K562 (cell line): ENCODE results near the gene ASIC3. TPM values are rescaled to one million over a fixed set of nuclear protein-coding genes. Genes with fewer than 3 reads are reported as not detected.

Source experiments
- ATAC-seq: fragments of 200-7000 bp; cut with Tn5 transposase; 3 replicates; pipeline ENCODE4 v1.9.1; 2020; ENCODE audit warnings: moderate library complexity
- BruUV-seq: library from RNA; stranded (reverse); fragments of 400-500 nt; replicated peaks from 2 replicates; lab custom pipeline; 2021; lab: Mats Ljungman, UMichigan
- CTCF ChIA-PET: fragments of 300-600 bp; formaldehyde crosslinking; extraction: SDS; loops from one replicate; lab custom pipeline; 2021; ENCODE audit warnings: low intra/inter-chr PET ratio; lab: Yijun Ruan, JAX
- POLR2A ChIA-PET: fragments of 300-600, 350-650 bp; sonication (Branson Sonifier 250); formaldehyde crosslinking; extraction: SDS; loops from one replicate; lab custom pipeline; 2021; ENCODE audit warnings: antibody characterized with exemption, inconsistent platforms; lab: Yijun Ruan, JAX
- DNase-seq, 4 experiments: peaks; one replicate each; pipeline versions ENCODE4 v3.0.0 to v3.0.0-alpha.2; 2011 to 2018; ENCODE audit warnings: low spot score in 3 of 4, mixed read lengths in 3 of 4; ENCODE audit errors: extremely low read depth in 1 of 4
- FAIRE-seq: peaks from 2 replicates; lab custom pipeline; 2011; peaks lifted over from hg19 to GRCh38; lab: Jason Lieb, UNC
- H2AFZ ChIP-seq: 2 replicates; pipeline ENCODE4 v1.6.0; 2011; ENCODE audit warnings: low read depth, low read length, control low read depth, inconsistent platforms
- H3K27ac ChIP-seq: fragments of 200-600 bp; 3 replicates; pipeline ENCODE4 v1.8.0; 2011; ENCODE audit warnings: low read depth, mild to moderate bottlenecking, control low read depth, inconsistent platforms, low read length, moderate library complexity, mixed read lengths; ENCODE audit errors: extremely low read depth
- H3K27me3 ChIP-seq, 2 experiments: fragments of 300-600 bp in 1 of 2; 2 replicates in 1 of 2; 3 replicates in 1 of 2; pipeline versions ENCODE4 v1.6.0 to v1.8.0; 2011; ENCODE audit warnings: inconsistent platforms in 2 of 2, low read length in 2 of 2, mild to moderate bottlenecking in 1 of 2, mixed read lengths in 1 of 2, moderate library complexity in 1 of 2; ENCODE audit not compliant: control insufficient read depth in 2 of 2, insufficient read depth in 2 of 2
- H3K36me3 ChIP-seq: fragments of 300-600 bp; 3 replicates; pipeline ENCODE4 v1.8.0; 2011; ENCODE audit warnings: mild to moderate bottlenecking, low read length, inconsistent platforms; ENCODE audit not compliant: control insufficient read depth, insufficient read depth
- H3K4me1 ChIP-seq, 2 experiments: fragments of 200-600 bp in 1 of 2; replicated peaks in 1 of 2; 2 replicates in 1 of 2; 3 replicates in 1 of 2; pipeline versions ENCODE4 v1.5.1 to v1.8.0; 2011; ENCODE audit warnings: inconsistent platforms in 2 of 2, low read length in 2 of 2, mild to moderate bottlenecking in 1 of 2, mixed read lengths in 1 of 2, moderate library complexity in 1 of 2; ENCODE audit not compliant: control insufficient read depth in 2 of 2, insufficient read depth in 2 of 2
- H3K4me2 ChIP-seq: 2 replicates; pipeline ENCODE4 v1.6.1; 2011; ENCODE audit warnings: low read length, control low read depth, inconsistent platforms, mixed read lengths; ENCODE audit not compliant: insufficient read depth
- H3K4me3 ChIP-seq: fragments of 200-600 bp; sonication (generic), shearing (Covaris generic); 2 replicates; pipeline ENCODE4 v1.5.1; 2016; ENCODE audit warnings: control low read depth, inconsistent platforms
- H3K79me2 ChIP-seq: fragments of 200-600 bp; 3 replicates; pipeline ENCODE4 v1.8.0; 2011; ENCODE audit warnings: low read length, inconsistent platforms; ENCODE audit not compliant: control insufficient read depth, insufficient read depth
- H3K9ac ChIP-seq, 2 experiments: 2 replicates each; pipeline versions ENCODE4 v1.6.0 to v1.6.1; 2011; ENCODE audit warnings: low read depth in 2 of 2, low read length in 2 of 2, control low read depth in 1 of 2, inconsistent platforms in 1 of 2, mild to moderate bottlenecking in 1 of 2, mixed read lengths in 1 of 2; ENCODE audit not compliant: insufficient read depth in 1 of 2
- H3K9me1 ChIP-seq: one replicate; pipeline ENCODE4 v1.6.0; 2011; ENCODE audit warnings: inconsistent platforms, mild to moderate bottlenecking, low read length, moderate library complexity; ENCODE audit not compliant: control insufficient read depth, insufficient read depth
- H3K9me3 ChIP-seq: replicated peaks from 2 replicates; pipeline ENCODE4 v1.5.1; 2011; ENCODE audit warnings: low read depth, low read length, inconsistent platforms; ENCODE audit not compliant: control insufficient read depth, insufficient read depth
- H4K20me1 ChIP-seq: replicated peaks from 2 replicates; pipeline ENCODE4 v1.6.1; 2011; ENCODE audit warnings: low read length, inconsistent platforms, mixed read lengths; ENCODE audit not compliant: control insufficient read depth, insufficient read depth
- ATF7 ChIP-seq: fragments of 450-650 bp; IDR thresholded peaks from 2 replicates; pipeline ENCODE4 v1.7.1; 2014; ENCODE audit warnings: mild to moderate bottlenecking, moderate library complexity
- CBFA2T3 ChIP-seq: fragments of 450-650 bp; IDR thresholded peaks from 2 replicates; pipeline ENCODE4 v1.6.1; 2017
- CBFB ChIP-seq: sonication (generic); formaldehyde crosslinking; IDR thresholded peaks from 2 replicates; pipeline ENCODE4 v1.4.0; 2020; ENCODE audit warnings: mild to moderate bottlenecking, missing genetic modification reagents
- HSF4 ChIP-seq: fragments of 250-450 bp; sonication (Bioruptor Pico); IDR thresholded peaks from 2 replicates; pipeline ENCODE4 v2.1.2; 2022; ENCODE audit warnings: mild to moderate bottlenecking, moderate library complexity, borderline replicate concordance
- IFI16 ChIP-seq: fragments of 250-450 bp; sonication (Bioruptor Pico); IDR thresholded peaks from 2 replicates; pipeline ENCODE4 v2.1.2; 2022; ENCODE audit warnings: mild to moderate bottlenecking, inconsistent platforms
- JUND ChIP-seq, 2 experiments: IDR thresholded peaks; 2 replicates in 1 of 2; 3 replicates in 1 of 2; pipeline ENCODE4 v1.6.1; 2011; ENCODE audit warnings: borderline replicate concordance in 2 of 2, low read depth in 2 of 2, low read length in 2 of 2, improper control_type of control experiment in 1 of 2, missing biosample characterization in 1 of 2, missing genetic modification characterization in 1 of 2, missing genetic modification reagents in 1 of 2
- KDM2B ChIP-seq: fragments of 250-450 bp; sonication (Bioruptor Pico); IDR thresholded peaks from 2 replicates; pipeline ENCODE4 v1.8.0; 2021; ENCODE audit warnings: mild to moderate bottlenecking, moderate library complexity
- POLR3G ChIP-seq: IDR thresholded peaks from 2 replicates; pipeline ENCODE4 v1.6.1; 2011; ENCODE audit not compliant: insufficient read length, insufficient replicate concordance; ENCODE audit errors: extremely low read depth
- POU5F1 ChIP-seq: fragments of 150-350 bp; IDR thresholded peaks from 2 replicates; pipeline ENCODE4 v1.6.1; 2014; ENCODE audit warnings: borderline replicate concordance, low read length, low read depth, mild to moderate bottlenecking; ENCODE audit not compliant: partially characterized antibody
- RBM22 ChIP-seq: fragments of 200-400 bp; formaldehyde crosslinking; IDR thresholded peaks from 2 replicates; pipeline ENCODE4 v1.6.1; 2018; ENCODE audit warnings: low read length, low read depth; ENCODE audit not compliant: poor library complexity, severe bottlenecking
- RCOR1 ChIP-seq, 2 experiments: IDR thresholded peaks; 2 replicates each; pipeline ENCODE4 v1.6.1; 2012; ENCODE audit warnings: low read depth in 2 of 2, low read length in 2 of 2, borderline replicate concordance in 1 of 2, improper control_type of control experiment in 1 of 2
- SAP30 ChIP-seq: fragments of 200-600 bp; sonication (generic); IDR thresholded peaks from 2 replicates; pipeline ENCODE4 v1.6.1; 2012; ENCODE audit warnings: borderline replicate concordance, low read depth, mild to moderate bottlenecking, moderate library complexity, low read length, control low read depth, inconsistent platforms; ENCODE audit not compliant: insufficient read depth, poor library complexity, severe bottlenecking
- SP1 ChIP-seq: sonication (generic); formaldehyde crosslinking; IDR thresholded peaks from 2 replicates; pipeline ENCODE4 v1.8.1; 2022; ENCODE audit warnings: mild to moderate bottlenecking, missing genetic modification reagents
- TCFL5 ChIP-seq: fragments of 250-450 bp; sonication (Bioruptor Pico); conservative IDR thresholded peaks from 2 replicates; pipeline ENCODE4 v1.6.1; 2021; ENCODE audit warnings: mild to moderate bottlenecking, moderate library complexity, matching md5 sums
- TFAM ChIP-seq: fragments of 250-450 bp; sonication (Bioruptor Pico); conservative IDR thresholded peaks from 2 replicates; pipeline ENCODE4 v1.5.0; 2021; ENCODE audit warnings: mild to moderate bottlenecking, moderate library complexity
- ZNF121 ChIP-seq: sonication (generic); formaldehyde crosslinking; conservative IDR thresholded peaks from 2 replicates; pipeline ENCODE4 v1.8.0; 2022; ENCODE audit warnings: missing genetic modification reagents
- ZNF785 ChIP-seq: fragments of 250-450 bp; sonication (Bioruptor Pico); IDR thresholded peaks from 2 replicates; pipeline ENCODE4 v1.4.0; 2020; ENCODE audit warnings: mild to moderate bottlenecking
- WGBS: fragments of 100-300 bp; shearing (Covaris generic); methylation state at CpG from one replicate; pipeline ENCODE4 v1.1.6; 2016; ENCODE audit warnings: low coverage, mixed read lengths; ENCODE audit not compliant: insufficient coverage; ENCODE audit errors: missing lambda C conversion rate; 5-methylcytosine and 5-hydroxymethylcytosine counted together
- in situ Hi-C: fragments of 300-500 bp; cut with MboI; formaldehyde crosslinking; loops from 4 replicates; pipeline ENCODE4 v1.15.0; 2018; ENCODE audit warnings: inconsistent platforms, mixed read lengths
- intact Hi-C: fragments of 100-400 bp; cut with micrococcal nuclease; formaldehyde crosslinking; loops from 2 replicates; pipeline ENCODE4 v1.14.2; 2022
- polyA plus RNA-seq, 8 experiments: library from polyadenylated mRNA; depleted of rRNA in 4 of 8; stranded (reverse) in 5 of 8; unstranded in 3 of 8; fragments of >200 nt; fragmentation: Nextera tagmentation in 2 of 8; fragmentation: Illumina TruSeq in 1 of 8; extraction: Ambion mirVana in 2 of 8; extraction: Trizol in 1 of 8; gene quantifications; 2 replicates each; pipeline versions ENCODE4 v1.2.1 to v1.2.3, GENCODE V29; 2011 to 2014; ENCODE audit warnings: inconsistent platforms in 1 of 8, missing spikeins in 1 of 8
- total RNA-seq, 7 experiments: library from RNA; depleted of rRNA in 6 of 7; stranded (reverse); fragments of >200 nt in 6 of 7; fragmentation: Illumina TruSeq in 2 of 7; extraction: Trizol in 2 of 7; gene quantifications; 2 replicates each; pipeline versions ENCODE4 v1.2.1 to v1.2.3, GENCODE V29; 2011 to 2021; ENCODE audit warnings: low replicate concordance in 1 of 7
- TF ChIP-seq, protein P1 (sequence below): fragments of 250-450 bp; sonication (Bioruptor Pico); IDR thresholded peaks from 2 replicates; pipeline ENCODE4 v1.8.0; 2021; ENCODE audit warnings: borderline replicate concordance, mild to moderate bottlenecking, moderate library complexity; ENCODE audit not compliant: poor library complexity, severe bottlenecking
- TF ChIP-seq, protein P2 (sequence below): sonication (generic); formaldehyde crosslinking; IDR thresholded peaks from 2 replicates; pipeline ENCODE4 v1.9.0; 2022; ENCODE audit warnings: mild to moderate bottlenecking, missing genetic modification reagents
- TF ChIP-seq, protein P3 (sequence below): fragments of 250-450 bp; sonication (Bioruptor Pico); IDR thresholded peaks from 2 replicates; pipeline ENCODE4 v1.5.0; 2022; ENCODE audit warnings: mild to moderate bottlenecking

Gene ASIC3
- total and polyA plus RNA-seq, 9 of the 15 experiments (the other 6 are each of a cell fraction or from before 2014, with no cell fraction given), result 0.11 to 5.0 (median 0.87) TPM

DNA sequence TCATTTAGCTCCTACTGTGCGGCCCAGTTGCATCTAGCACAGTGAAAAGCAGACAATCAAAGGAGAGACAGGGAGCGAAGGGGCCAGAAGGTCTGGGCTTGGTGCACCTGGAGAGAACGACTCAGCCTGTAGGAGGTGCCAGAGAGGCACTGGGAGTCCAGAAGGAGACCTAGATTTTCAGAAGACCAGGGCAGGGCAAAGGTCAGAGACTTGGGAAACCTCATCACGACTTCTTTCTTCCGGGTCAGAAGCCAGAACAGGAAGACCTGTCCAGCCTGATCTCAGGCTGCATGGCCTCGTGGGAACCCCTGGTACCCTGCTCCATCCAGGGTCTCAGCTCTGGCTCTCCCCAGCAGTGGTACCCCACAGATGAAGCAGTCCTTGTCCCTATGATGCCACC, 43.1 kb downstream of the ASIC3 start:
- H3K79me2 ChIP-seq, result peaks cover 95% of the 10 kb centered on the region
- H3K9me3 ChIP-seq, result no peaks in the 10 kb centered on the region
- peak; percentile 74 to 89 (median 78) for DNase-seq
- no peak overlapping the region for H2AFZ ChIP-seq
- H4K20me1 ChIP-seq, result peaks cover 60% of the 10 kb centered on the region
- no peak overlapping the region for H3K4me2 ChIP-seq
- CTCF ChIA-PET, result interaction anchor here (2.2 kb wide), 1 partner anchor 20 kb away, joined by 7 read pairs; no protein-coding TSS in a partner anchor
- peaks cover 9% of the 10 kb centered on the region for H3K9me1 ChIP-seq
- peaks cover 81% of the 10 kb centered on the region; the same call in 2 of the 3 replicates for H3K36me3 ChIP-seq
- intact Hi-C loops (loop anchor here (2.0 to 10.0 kb wide), 2 partner anchors 17 to 307 kb away; no protein-coding TSS in a partner anchor), in situ Hi-C loops (no loop called here)
- FAIRE-seq, result peak; percentile 92
- H3K27ac ChIP-seq, result no peak overlapping the region
- POLR2A ChIA-PET, result interaction anchor here (4.4 kb wide), 1 partner anchor 13 kb away, joined by 31 read pairs; no protein-coding TSS in a partner anchor
- H3K4me1 ChIP-seq, result peaks cover 21 to 54% of the 10 kb centered on the region in 2 experiments
- H3K27me3 ChIP-seq, result no peaks in the 10 kb centered on the region
- 0 out of 4 replicates have a peak overlapping the region, but pooled peaks of 1 of the 2 experiments have one; percentile 3 for H3K9ac ChIP-seq
- H3K4me3 ChIP-seq, result no peak overlapping the region
- BruUV-seq, result no TSS peak
- WGBS, result 38% methylated on average over 6 of the region's 6 CpGs
- peak; percentile 71 for ATAC-seq
- TF ChIP-seq, protein P1, sequence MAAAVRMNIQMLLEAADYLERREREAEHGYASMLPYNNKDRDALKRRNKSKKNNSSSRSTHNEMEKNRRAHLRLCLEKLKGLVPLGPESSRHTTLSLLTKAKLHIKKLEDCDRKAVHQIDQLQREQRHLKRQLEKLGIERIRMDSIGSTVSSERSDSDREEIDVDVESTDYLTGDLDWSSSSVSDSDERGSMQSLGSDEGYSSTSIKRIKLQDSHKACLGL (CRISPR knock-in tag), result no peak
- TF ChIP-seq ZNF121 (no peak), CBFA2T3 (peak; percentile 28; the same call in 1 of the 2 replicates), RCOR1 (IDR thresholded peaks at IDR 0.05; ENCODE audit: borderline replicate concordance in 1 of 2, low read depth in 2 of 2, low read length in 2 of 2) (peak; percentile 52 to 74; a peak in 3 of 4 replicates), SP1 (no peak), JUND (IDR thresholded peaks at IDR 0.05; ENCODE audit: borderline replicate concordance, low read depth, low read length) (0 out of 2 replicates have a peak, but pooled peaks have one; percentile 13), JUND (tag; IDR thresholded peaks at IDR 0.05; ENCODE audit: borderline replicate concordance, low read depth, low read length) (no peak), TCFL5 (no peak), TFAM (CRISPR knock-in tag) (no peak), HSF4 (CRISPR knock-in tag) (no peak), RBM22 (no peak), POLR3G (no peak), SAP30 (no peak), IFI16 (CRISPR knock-in tag) (no peak), CBFB (CRISPR knock-in tag) (0 out of 2 replicates have a peak, but pooled peaks have one; percentile 27), ZNF785 (CRISPR knock-in tag) (no peak), POU5F1 (no peak), ATF7 (peak; percentile 11; the same call in 1 of the 2 replicates), KDM2B (CRISPR knock-in tag) (no peak)
- TF ChIP-seq, protein P2, sequence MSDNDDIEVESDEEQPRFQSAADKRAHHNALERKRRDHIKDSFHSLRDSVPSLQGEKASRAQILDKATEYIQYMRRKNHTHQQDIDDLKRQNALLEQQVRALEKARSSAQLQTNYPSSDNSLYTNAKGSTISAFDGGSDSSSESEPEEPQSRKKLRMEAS (CRISPR knock-in tag), result peak; percentile 50
- TF ChIP-seq, protein P3, sequence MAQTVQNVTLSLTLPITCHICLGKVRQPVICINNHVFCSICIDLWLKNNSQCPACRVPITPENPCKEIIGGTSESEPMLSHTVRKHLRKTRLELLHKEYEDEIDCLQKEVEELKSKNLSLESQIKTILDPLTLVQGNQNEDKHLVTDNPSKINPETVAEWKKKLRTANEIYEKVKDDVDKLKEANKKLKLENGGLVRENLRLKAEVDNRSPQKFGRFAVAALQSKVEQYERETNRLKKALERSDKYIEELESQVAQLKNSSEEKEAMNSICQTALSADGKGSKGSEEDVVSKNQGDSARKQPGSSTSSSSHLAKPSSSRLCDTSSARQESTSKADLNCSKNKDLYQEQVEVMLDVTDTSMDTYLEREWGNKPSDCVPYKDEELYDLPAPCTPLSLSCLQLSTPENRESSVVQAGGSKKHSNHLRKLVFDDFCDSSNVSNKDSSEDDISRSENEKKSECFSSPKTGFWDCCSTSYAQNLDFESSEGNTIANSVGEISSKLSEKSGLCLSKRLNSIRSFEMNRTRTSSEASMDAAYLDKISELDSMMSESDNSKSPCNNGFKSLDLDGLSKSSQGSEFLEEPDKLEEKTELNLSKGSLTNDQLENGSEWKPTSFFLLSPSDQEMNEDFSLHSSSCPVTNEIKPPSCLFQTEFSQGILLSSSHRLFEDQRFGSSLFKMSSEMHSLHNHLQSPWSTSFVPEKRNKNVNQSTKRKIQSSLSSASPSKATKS (CRISPR knock-in tag), result no peak
